Thoracic aorta (tissue), 2 donors: ENCODE measurements around the gene CFAP65. TPM values are rescaled to one million over a fixed set of nuclear protein-coding genes. Genes with fewer than 3 reads are reported as not detected.
A peak's percentile ranks its signal among the peaks of the same experiment; 100 is the strongest.

ENCODE experiments used
- ATAC-seq: fragments of 150-250 bp; one replicate; pipeline ENCODE4 v1.8.0; 2017; ENCODE audit warnings: low read depth; ENCODE audit not compliant: insufficient number of reproducible peaks, low FRiP score
- DNase-seq: peaks from one replicate; pipeline ENCODE4 v3.0.0-alpha.2; 2020; ENCODE audit warnings: low spot score
- H3K27ac ChIP-seq, 2 donors: fragments of 200-600 bp; sonication (generic); 1 replicate in 1 of 2; 2 replicates in 1 of 2; pipeline ENCODE4 v1.5.1; 2016; ENCODE audit warnings: mild to moderate bottlenecking in 2 of 2, moderate library complexity in 2 of 2
- H3K27me3 ChIP-seq: fragments of 200-600 bp; sonication (generic); replicated peaks from 2 replicates; pipeline ENCODE4 v1.6.0; 2016; ENCODE audit warnings: mild to moderate bottlenecking; ENCODE audit not compliant: insufficient read depth
- H3K36me3 ChIP-seq: fragments of 200-600 bp; sonication (generic); one replicate; pipeline ENCODE4 v1.5.1; 2016
- H3K4me1 ChIP-seq, 2 donors: fragments of 200-600 bp; sonication (generic); 1 replicate in 1 of 2; 2 replicates in 1 of 2; pipeline versions ENCODE4 v1.5.1 to v1.6.0; 2016; ENCODE audit warnings: low read depth in 2 of 2, mild to moderate bottlenecking in 1 of 2; ENCODE audit not compliant: control insufficient read depth in 1 of 2
- H3K4me3 ChIP-seq: fragments of 200-600 bp; sonication (generic); 2 replicates; pipeline ENCODE4 v1.5.1; 2016; ENCODE audit warnings: mild to moderate bottlenecking
- H3K9me3 ChIP-seq: fragments of 200-600 bp; sonication (generic); 2 replicates; pipeline ENCODE4 v1.5.1; 2016
- total RNA-seq, 2 donors: library from RNA; depleted of rRNA; stranded (reverse); fragments of >200 nt; gene quantifications; one replicate each; pipeline versions ENCODE4 v1.1.0 to v1.2.3, GENCODE V29; 2016
- TF ChIP-seq, protein P1 (sequence below): fragments of 200-600 bp; sonication (generic); IDR thresholded peaks from one replicate; pipeline ENCODE4 v1.5.1; 2019; ENCODE audit warnings: antibody characterized with exemption

CFAP65 gene
- total RNA-seq, 2 donors from 2014 or later, result not detected

DNA sequence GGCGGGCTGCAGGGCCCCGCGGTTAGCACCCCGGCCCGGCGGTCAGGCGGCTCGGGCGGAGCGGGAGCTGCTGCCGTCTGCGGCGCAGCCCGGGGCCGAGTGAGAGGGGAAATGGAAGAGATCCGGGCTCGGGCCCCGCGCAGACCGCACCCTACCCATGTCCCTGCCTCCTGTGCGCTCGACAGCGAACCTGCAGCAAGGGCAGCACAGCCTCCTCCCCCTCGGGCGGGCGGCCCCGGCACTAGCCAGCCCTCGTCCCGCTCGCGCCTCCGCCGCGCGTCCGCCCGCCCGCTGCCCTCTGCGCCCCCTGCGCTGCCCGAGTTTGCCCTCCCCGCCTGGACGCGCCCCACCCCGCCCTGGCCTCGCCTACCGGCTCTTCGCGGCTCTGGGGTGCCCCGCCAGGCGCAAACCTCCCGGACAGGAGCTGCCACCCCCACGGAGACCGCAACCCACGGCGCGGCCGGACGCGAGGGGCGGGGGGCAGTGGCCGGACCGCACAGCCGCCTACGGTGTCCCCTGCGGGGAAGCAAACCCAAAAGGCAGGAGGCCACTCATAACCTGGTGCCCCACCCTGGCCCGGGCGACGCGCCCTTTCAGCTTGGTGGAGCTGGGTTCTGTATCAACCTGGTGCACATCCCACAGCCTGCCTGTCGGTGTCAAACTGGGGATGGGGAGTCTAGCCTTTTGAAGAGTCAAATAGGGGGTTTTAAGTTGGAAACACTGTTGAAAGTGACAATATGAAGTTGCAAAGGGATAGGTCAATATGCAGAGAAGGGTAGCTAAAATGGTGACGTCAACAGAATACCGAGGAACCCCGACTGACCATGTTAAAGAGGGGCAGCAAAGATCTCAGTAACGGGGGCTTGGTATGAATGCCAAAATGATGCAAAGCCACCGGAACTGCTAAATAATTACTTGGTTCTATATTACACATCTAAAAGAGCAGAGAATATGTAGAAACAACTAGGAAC lies 19.8 kb upstream of the CFAP65 start, which contains the start of gene IHH:
Gene IHH (minus strand): TSS at position 101 of the 971 bp plus-strand sequence. CDS start 454 bp downstream, outside the sequence.
- peaks cover 28% of the 10 kb centered on the region for H3K27me3 ChIP-seq
- DNase-seq (no peak), ATAC-seq (no peak)
- no peaks in the 10 kb centered on the region for H3K9me3 ChIP-seq
- no peak within 1 kb of the TSS for H3K27ac ChIP-seq
- no peaks in the 10 kb centered on the region for H3K36me3 ChIP-seq
- peak within 1 kb of the TSS; percentile 54 for H3K4me3 ChIP-seq
- H3K4me1 ChIP-seq, result peaks cover 30 to 42% of the 10 kb centered on the region in 2 donors
- TF ChIP-seq, protein P1, sequence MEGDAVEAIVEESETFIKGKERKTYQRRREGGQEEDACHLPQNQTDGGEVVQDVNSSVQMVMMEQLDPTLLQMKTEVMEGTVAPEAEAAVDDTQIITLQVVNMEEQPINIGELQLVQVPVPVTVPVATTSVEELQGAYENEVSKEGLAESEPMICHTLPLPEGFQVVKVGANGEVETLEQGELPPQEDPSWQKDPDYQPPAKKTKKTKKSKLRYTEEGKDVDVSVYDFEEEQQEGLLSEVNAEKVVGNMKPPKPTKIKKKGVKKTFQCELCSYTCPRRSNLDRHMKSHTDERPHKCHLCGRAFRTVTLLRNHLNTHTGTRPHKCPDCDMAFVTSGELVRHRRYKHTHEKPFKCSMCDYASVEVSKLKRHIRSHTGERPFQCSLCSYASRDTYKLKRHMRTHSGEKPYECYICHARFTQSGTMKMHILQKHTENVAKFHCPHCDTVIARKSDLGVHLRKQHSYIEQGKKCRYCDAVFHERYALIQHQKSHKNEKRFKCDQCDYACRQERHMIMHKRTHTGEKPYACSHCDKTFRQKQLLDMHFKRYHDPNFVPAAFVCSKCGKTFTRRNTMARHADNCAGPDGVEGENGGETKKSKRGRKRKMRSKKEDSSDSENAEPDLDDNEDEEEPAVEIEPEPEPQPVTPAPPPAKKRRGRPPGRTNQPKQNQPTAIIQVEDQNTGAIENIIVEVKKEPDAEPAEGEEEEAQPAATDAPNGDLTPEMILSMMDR, result no peak

DNA sequence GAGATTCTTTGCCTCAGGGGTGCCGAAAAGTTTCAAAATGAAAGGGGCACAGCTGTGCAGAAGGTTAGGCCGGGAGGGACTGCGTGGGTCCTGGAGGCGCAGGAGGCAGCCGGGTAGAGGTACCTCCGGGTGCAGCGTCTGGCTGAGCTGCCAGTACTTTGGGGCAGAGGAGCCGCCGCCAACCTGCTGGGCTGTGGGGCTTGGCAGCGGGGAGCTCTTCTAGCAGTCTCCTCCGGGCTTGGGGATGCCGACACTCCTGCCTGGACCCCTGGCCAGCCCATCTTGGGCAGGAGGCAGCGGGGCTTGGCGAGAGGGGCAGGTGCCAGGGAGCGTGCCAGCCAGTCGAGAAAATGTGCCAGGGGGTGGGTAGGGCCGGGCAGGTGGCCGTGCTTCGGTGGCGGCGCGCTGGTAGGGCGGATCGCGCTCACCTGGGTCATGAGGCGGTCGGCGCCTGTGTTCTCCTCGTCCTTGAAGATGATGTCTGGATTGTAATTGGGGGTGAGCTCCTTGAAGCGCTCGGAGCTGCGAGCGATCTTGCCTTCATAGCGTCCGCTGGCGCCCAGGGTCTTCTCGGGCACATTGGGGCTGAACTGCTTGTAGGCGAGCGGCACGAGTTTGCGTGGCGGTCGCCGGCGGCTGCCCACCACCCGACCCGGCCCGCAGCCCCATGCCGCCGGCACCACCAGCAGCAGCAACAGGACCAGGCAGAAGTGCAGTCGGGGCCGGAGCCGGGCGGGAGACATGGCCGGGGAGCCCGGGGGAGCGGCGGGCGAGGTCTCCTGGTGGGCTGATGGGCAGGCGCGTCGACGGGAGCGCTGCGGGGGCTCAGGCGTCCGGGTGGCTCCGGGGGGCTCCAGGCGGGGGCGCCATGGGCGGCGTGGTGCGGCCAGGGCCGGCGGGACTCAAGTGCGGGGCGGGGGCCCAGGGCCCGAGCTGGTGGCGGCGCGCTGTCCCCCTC lies 18.7 kb upstream of the CFAP65 start:
- no peaks in the 10 kb centered on the region for H3K36me3 ChIP-seq
- ATAC-seq, result no peak
- peaks cover 30 to 42% of the 10 kb centered on the region in 2 donors for H3K4me1 ChIP-seq
- DNase-seq, result no peak
- no peaks in the 10 kb centered on the region for H3K9me3 ChIP-seq
- TF ChIP-seq, protein P1, result no peak
- no peak overlapping the region for H3K27ac ChIP-seq
- H3K4me3 ChIP-seq, result peak overlapping the region; percentile 54
- peaks cover 28% of the 10 kb centered on the region for H3K27me3 ChIP-seq

DNA sequence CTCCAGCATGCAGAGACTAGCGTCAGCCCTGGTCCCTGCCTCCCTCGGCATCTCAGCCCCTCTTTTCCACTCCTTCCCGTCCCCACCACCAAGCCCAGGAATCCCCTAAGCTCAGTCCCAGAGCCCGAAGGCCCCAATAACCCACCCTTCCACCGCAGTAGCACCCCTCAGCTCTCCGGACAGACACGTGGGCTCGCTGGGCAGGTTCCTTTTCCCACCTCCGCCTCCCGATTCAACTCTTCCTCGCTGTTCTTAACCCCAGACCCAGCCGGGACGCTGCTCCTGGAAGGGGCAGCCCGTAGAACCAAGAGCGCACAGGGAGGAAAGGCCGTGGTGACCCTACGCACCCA lies 18.0 kb upstream of the CFAP65 start:
- ATAC-seq (no peak), DNase-seq (no peak)
- Histone ChIP-seq H3K9me3 (no peaks in the 10 kb centered on the region), H3K36me3 (no peaks in the 10 kb centered on the region), H3K4me3 (peak overlapping the region; percentile 54), H3K4me1 (peaks cover 30 to 42% of the 10 kb centered on the region in 2 donors), H3K27me3 (peaks cover 28% of the 10 kb centered on the region), H3K27ac (no peak overlapping the region)
- TF ChIP-seq, protein P1, result no peak

DNA sequence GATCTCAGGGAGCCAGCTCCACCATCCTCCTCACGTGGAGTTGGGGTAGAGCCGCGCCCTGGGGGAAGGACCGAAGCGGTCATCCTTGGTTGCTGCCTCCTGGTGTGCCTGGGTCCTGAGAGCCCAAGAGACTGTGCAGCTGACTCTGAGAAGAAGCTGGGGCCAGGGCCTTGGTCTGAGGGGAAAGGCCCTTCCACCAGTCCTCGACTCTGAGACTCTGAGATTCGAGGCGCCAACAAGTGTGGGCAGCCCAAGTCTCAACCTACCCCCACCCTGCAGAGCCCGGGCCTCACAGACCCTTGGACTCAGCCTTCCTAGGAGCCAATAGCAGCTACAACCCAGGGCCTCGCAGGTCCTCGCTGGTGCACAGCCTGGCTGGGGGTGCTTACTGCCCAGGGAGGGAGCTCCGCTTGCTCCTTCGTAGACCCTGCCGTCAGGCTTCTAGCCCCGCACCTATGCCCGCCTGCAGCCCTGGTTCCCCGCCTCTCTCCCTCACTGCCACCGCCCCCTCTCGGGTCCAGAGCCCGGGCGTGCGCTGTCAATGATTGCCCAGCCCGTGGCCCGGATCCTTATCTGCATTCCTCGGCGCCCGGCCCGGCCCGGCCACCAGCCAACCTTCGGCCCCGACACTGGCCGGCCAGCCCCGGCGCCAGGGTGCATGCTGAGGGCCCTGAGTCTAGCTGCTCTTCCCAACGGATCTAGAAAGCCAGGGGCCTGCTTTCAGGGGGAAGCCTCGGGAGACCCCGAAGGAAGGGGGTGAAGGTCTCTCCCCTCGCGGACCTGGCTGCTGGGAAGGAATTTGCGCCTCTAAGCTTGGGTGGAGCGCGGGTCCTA lies 17.4 kb upstream of the CFAP65 start:
- Histone ChIP-seq H3K27ac (no peak overlapping the region), H3K27me3 (peaks cover 28% of the 10 kb centered on the region), H3K4me3 (peak overlapping the region; percentile 54), H3K9me3 (no peaks in the 10 kb centered on the region), H3K4me1 (peaks cover 30 to 42% of the 10 kb centered on the region in 2 donors), H3K36me3 (no peaks in the 10 kb centered on the region)
- no peak for DNase-seq
- ATAC-seq, result no peak
- TF ChIP-seq, protein P1, result no peak
